Keratinocyte (primary cell): ENCODE measurements around the gene AIG1.

Experiments
- CTCF ChIP-seq, 3 experiments: IDR thresholded peaks in 1 of 3; conservative IDR thresholded peaks in 1 of 3; optimal IDR thresholded peaks in 1 of 3; 2 replicates in 2 of 3; 3 replicates in 1 of 3; pipeline versions ENCODE3 to v1.5.1; 2011; ENCODE audit warnings: low read length in 3 of 3, mild to moderate bottlenecking in 3 of 3, moderate library complexity in 2 of 3, control low read depth in 1 of 3, inconsistent platforms in 1 of 3; ENCODE audit not compliant: insufficient read depth in 2 of 3; ENCODE audit errors: extremely low read depth in 1 of 3
- EZH2 ChIP-seq: IDR thresholded peaks from one replicate; pipeline ENCODE4 v1.6.1; 2012; ENCODE audit warnings: inconsistent platforms, mild to moderate bottlenecking, low read length, moderate library complexity

- TF ChIP-seq CTCF (optimal IDR thresholded peaks at IDR 0.05 in 1 of 3, IDR thresholded peaks at IDR 0.05 in 1 of 3, conservative IDR thresholded peaks at IDR 0.05 in 1 of 3; ENCODE audit: extremely low read depth in 1 of 3, insufficient read depth in 2 of 3, low read length in 3 of 3), result no peak
- TF ChIP-seq EZH2, result no peak
Observed at GRCh38 chr6:143112084-143112768, 51.5 kb downstream of the AIG1 start.
